Ascending aorta (tissue), 2 donors: Measurements from ENCODE around the gene CD244. TPM values are rescaled to one million over a fixed set of nuclear protein-coding genes. Genes with fewer than 3 reads are reported as not detected.
A peak's percentile ranks its signal among the peaks of the same experiment; 100 is the strongest.

ENCODE experiments used
- DNase-seq, 2 donors: peaks; one replicate each; pipeline ENCODE4 v3.0.0-alpha.2; 2019; ENCODE audit warnings: low spot score in 2 of 2
- H3K27ac ChIP-seq, 2 donors: fragments of 200-600 bp; sonication (generic); one replicate each; pipeline ENCODE4 v1.5.1; 2016 to 2017; ENCODE audit warnings: mild to moderate bottlenecking in 1 of 2
- H3K27me3 ChIP-seq: fragments of 200-600 bp; sonication (generic); one replicate; pipeline ENCODE4 v1.5.1; 2017
- H3K36me3 ChIP-seq, 2 donors: fragments of 200-600 bp; sonication (generic); one replicate each; pipeline ENCODE4 v1.5.1; 2016
- H3K4me1 ChIP-seq, 2 donors: fragments of 200-600 bp; sonication (generic); one replicate each; pipeline ENCODE4 v1.5.1; 2016 to 2017; ENCODE audit warnings: mild to moderate bottlenecking in 1 of 2
- H3K4me3 ChIP-seq, 2 donors: fragments of 200-600 bp; sonication (generic); one replicate each; pipeline ENCODE4 v1.5.1; 2016 to 2017; ENCODE audit warnings: mild to moderate bottlenecking in 1 of 2
- H3K9me3 ChIP-seq, 2 donors: fragments of 200-600 bp; sonication (generic); one replicate each; pipeline ENCODE4 v1.5.1; 2016
- intact Hi-C: fragments of 100-400 bp; cut with DNase I; formaldehyde crosslinking; loops from one replicate; pipeline ENCODE4 v1.15.1; 2023
- total RNA-seq: library from RNA; depleted of rRNA; stranded (reverse); fragments of >200 nt; gene quantifications from one replicate; pipeline ENCODE4 v1.1.0, GENCODE V29; 2016
- TF ChIP-seq, protein P1 (sequence below), 3 experiments: fragments of 200-600 bp in 2 of 3; fragments of 450-650 bp in 1 of 3; sonication (generic) in 2 of 3; IDR thresholded peaks; one replicate each; pipeline ENCODE4 v1.5.1; 2016 to 2019; ENCODE audit warnings: antibody characterized with exemption in 3 of 3, mild to moderate bottlenecking in 1 of 3, moderate library complexity in 1 of 3

The CD244 gene
- total RNA-seq, 1 donor from 2014 or later, result not detected

DNA sequence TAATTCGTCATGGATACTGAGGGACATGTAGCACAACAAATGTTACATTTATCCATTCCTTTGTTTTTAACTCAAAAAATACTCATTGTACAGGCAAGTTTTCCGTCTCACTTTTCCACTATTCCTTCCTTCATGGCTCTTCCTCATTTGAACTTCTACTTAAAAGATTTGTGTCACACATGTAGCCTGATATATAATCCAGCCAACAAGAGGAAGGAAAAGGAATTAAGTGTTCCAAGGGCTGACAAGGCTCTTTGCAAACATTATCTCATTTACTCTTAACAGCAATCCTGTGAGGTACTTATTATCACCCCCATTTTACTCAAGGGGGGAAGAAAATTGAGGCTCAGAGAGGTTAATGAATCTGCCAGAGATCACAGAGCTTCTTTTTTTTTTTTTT is 22.9 kb downstream of the CD244 start:
- DNase-seq, result no peak
- Histone ChIP-seq H3K4me3 (no peak overlapping the region), H3K27me3 (no peaks in the 10 kb centered on the region), H3K27ac (no peak overlapping the region), H3K9me3 (no peaks in the 10 kb centered on the region), H3K4me1 (no peaks in the 10 kb centered on the region), H3K36me3 (no peaks in the 10 kb centered on the region)
- intact Hi-C loops, result loop anchor here (5.0 to 10.0 kb wide), 2 partner anchors 113 to 255 kb away; partner anchors contain the start of genes ITLN2 and KLHDC9
- TF ChIP-seq, protein P1, sequence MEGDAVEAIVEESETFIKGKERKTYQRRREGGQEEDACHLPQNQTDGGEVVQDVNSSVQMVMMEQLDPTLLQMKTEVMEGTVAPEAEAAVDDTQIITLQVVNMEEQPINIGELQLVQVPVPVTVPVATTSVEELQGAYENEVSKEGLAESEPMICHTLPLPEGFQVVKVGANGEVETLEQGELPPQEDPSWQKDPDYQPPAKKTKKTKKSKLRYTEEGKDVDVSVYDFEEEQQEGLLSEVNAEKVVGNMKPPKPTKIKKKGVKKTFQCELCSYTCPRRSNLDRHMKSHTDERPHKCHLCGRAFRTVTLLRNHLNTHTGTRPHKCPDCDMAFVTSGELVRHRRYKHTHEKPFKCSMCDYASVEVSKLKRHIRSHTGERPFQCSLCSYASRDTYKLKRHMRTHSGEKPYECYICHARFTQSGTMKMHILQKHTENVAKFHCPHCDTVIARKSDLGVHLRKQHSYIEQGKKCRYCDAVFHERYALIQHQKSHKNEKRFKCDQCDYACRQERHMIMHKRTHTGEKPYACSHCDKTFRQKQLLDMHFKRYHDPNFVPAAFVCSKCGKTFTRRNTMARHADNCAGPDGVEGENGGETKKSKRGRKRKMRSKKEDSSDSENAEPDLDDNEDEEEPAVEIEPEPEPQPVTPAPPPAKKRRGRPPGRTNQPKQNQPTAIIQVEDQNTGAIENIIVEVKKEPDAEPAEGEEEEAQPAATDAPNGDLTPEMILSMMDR (IDR thresholded peaks at IDR 0.05), result no peak

DNA sequence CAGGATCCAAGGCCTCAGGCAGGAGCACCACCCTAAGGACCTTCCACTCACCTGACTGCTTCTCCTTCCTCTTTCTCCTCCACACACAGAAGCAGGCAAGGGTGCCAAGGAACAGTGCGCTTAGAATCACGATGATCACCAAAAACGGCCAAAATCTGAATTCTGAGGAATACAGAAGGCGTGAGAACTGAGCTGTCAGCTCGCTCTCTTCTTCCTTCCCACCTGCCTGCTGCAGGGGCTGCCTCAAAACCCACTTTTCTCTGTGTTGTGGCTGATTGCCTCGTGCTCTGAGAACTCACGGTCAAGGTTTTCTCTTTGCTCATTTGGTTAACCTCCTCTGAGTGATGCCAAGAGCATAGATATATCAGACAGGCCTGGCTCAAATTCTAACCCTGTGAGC is 23.8 kb downstream of the CD244 start:
- Histone ChIP-seq H3K27me3 (no peaks in the 10 kb centered on the region), H3K36me3 (no peaks in the 10 kb centered on the region), H3K9me3 (no peaks in the 10 kb centered on the region), H3K27ac (no peak overlapping the region), H3K4me3 (no peak overlapping the region), H3K4me1 (no peaks in the 10 kb centered on the region)
- DNase-seq, result no peak
- intact Hi-C loops, result loop anchor here (5.0 to 10.0 kb wide), 2 partner anchors 113 to 256 kb away; partner anchors contain the start of genes ITLN2 and KLHDC9
- TF ChIP-seq, protein P1 (IDR thresholded peaks at IDR 0.05), result no peak

DNA sequence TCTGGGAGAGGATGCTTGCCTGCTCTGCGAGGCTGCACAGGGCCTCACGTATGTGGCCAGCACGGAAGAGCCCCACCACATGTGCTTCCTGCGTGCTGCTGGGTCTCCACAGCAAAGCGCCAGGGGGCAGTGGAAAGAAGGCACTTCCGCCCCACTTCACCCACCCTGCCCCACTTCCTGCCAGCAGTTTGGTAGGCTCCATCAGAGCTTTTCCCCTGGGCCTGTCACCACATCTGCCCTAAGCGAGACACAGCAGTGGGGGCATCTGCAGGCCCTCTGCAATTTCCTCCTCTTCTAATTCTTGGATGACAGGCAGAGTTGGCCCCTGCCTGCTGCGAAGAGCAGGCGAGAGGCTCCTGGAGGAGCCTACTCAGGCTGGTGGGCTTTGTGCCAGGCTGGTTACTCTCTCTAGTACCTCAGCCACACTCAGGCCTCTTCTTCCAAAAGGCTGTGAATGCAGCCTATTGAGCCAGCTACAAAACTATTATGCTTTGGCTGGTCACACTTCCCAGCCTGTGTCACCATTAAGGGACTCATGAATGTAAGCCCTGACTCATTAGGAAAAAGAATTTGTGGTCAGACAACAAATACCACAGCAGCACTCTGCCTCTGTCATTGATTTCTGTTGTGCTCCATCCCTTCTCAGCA is 25.0 kb downstream of the CD244 start:
- Histone ChIP-seq H3K36me3 (no peaks in the 10 kb centered on the region), H3K27me3 (no peaks in the 10 kb centered on the region), H3K4me3 (no peak overlapping the region), H3K9me3 (no peaks in the 10 kb centered on the region), H3K27ac (no peak overlapping the region), H3K4me1 (no peaks in the 10 kb centered on the region)
- intact Hi-C loops, result loop anchor here (5.0 to 10.0 kb wide), 2 partner anchors 115 to 257 kb away; partner anchors contain the start of genes ITLN2 and KLHDC9
- TF ChIP-seq, protein P1 (IDR thresholded peaks at IDR 0.05), result no peak
- peak in 1 of 2 donors; percentile 67 for DNase-seq

DNA sequence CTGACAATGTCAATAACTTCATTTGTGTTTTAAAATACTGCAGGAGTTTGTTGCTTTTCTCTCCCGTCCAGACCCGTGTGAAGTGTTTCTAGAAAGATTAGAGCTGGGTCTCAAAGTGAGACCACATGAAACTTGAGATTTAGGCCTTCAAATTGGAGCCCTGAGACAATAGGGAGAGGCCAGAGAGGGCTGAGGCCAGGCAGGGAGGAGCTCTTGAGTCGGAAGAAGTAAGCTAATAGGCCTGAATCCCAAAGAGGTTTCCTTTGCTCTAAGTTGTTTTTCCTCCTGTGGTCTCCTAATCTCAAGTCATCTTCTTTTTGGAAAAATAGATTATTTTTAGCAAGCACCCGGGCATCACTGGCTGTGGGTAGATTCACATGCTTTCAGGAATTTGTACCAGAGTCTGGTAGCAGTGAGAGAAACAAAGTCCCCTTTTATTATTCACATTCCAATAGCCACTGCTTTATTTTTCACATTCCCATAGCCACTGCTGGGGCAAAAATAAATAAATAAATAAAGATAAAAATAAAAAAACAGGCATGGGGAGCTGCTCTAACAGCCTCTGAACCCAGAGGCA is 25.6 kb downstream of the CD244 start:
- Histone ChIP-seq H3K27ac (peak overlapping the region in 1 of 2 donors; percentile 6), H3K4me3 (no peak overlapping the region), H3K36me3 (no peaks in the 10 kb centered on the region), H3K9me3 (no peaks in the 10 kb centered on the region), H3K4me1 (no peaks in the 10 kb centered on the region), H3K27me3 (no peaks in the 10 kb centered on the region)
- no peak for DNase-seq
- intact Hi-C loops, result loop anchor here (5.0 to 10.0 kb wide), 2 partner anchors 115 to 258 kb away; partner anchors contain the start of genes ITLN2 and KLHDC9
- TF ChIP-seq, protein P1 (IDR thresholded peaks at IDR 0.05), result no peak

DNA sequence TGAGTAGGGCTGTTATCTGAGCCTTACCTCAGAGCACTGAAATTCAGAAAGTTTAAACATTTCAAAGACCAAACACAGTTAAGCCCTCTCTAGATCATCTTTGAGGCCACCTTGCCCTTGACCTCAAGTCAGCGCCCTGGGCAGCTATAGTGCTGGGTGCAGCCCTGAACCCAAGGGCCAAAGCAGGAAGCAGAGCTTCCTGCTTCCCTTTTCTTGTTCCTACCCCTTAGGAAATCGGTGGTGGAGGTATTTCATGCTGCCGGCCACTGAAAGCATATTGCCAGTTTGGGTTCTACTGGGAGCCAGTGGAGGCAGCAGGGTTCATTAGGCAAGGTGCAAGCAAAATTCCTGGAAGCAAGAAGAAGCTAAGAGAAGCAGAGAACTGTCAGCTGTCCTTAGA is 26.1 kb downstream of the CD244 start:
- H3K36me3 ChIP-seq, result no peaks in the 10 kb centered on the region
- no peaks in the 10 kb centered on the region for H3K9me3 ChIP-seq
- no peak overlapping the region for H3K4me3 ChIP-seq
- no peaks in the 10 kb centered on the region for H3K4me1 ChIP-seq
- TF ChIP-seq, protein P1 (IDR thresholded peaks at IDR 0.05), result no peak
- no peak overlapping the region for H3K27ac ChIP-seq
- intact Hi-C loops, result loop anchor here (5.0 to 10.0 kb wide), 2 partner anchors 116 to 258 kb away; partner anchors contain the start of genes ITLN2 and KLHDC9
- H3K27me3 ChIP-seq, result no peaks in the 10 kb centered on the region
- DNase-seq, result no peak
